Measurements from ENCODE around the gene WNT1.

WNT1 gene

DNA sequence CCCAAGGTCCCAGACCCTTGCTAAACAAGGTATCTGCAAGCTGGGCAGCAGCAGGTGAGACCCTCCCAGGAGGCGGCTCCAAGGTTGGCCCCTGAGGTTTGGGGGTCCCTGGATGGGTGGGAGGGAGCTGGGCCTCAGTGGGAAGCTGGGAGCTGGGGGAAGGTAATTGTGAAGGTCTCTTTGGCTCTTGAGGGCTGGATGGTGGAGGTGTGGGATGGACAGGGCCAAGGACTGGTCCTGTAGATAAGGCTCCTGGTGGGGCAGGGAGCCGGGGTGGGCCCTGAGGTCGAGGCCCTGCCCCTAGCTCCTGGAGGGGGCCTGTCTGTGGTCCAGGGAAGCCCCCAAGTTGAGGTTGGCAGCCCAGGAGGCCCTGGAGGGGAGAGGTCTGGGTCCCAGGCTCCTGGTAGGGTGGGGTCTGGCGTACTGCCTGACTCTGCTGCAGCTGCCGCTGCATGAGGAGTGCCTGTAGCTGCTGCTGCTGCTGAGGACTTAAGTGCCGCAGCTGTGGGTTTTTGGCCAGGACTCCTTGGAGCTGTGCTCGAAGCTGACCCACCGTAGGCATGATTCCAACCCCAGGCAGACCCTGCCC, 53.5 kb downstream of the WNT1 start:
- no peak for DNase-seq (ENCODE audit: extremely low spot score)
- ChIA-PET POLR2A (no interaction called here), CTCF (interaction anchor here (0.8 to 18.9 kb wide), 8 partner anchors 9 to 179 kb away, joined by 3 to 203 read pairs (median 3); partner anchors contain the start of gene WNT1)
- TF ChIP-seq, protein P1, sequence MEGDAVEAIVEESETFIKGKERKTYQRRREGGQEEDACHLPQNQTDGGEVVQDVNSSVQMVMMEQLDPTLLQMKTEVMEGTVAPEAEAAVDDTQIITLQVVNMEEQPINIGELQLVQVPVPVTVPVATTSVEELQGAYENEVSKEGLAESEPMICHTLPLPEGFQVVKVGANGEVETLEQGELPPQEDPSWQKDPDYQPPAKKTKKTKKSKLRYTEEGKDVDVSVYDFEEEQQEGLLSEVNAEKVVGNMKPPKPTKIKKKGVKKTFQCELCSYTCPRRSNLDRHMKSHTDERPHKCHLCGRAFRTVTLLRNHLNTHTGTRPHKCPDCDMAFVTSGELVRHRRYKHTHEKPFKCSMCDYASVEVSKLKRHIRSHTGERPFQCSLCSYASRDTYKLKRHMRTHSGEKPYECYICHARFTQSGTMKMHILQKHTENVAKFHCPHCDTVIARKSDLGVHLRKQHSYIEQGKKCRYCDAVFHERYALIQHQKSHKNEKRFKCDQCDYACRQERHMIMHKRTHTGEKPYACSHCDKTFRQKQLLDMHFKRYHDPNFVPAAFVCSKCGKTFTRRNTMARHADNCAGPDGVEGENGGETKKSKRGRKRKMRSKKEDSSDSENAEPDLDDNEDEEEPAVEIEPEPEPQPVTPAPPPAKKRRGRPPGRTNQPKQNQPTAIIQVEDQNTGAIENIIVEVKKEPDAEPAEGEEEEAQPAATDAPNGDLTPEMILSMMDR (IDR thresholded peaks at IDR 0.05; ENCODE audit: control extremely low read depth, extremely low read depth, low read depth, missing control alignments), result no peak

All from GM10248 (cell line).